Measurements from ENCODE around the gene AQP10. TPM values are rescaled to one million over a fixed set of nuclear protein-coding genes. Genes with fewer than 3 reads are reported as not detected.

The AQP10 gene
- total RNA-seq, 1 experiment from 2014 or later = not detected

Other genes with a start within 250 kb of the AQP10 start
- not detected in 2 replicates for gene NUP210L, start 166.0 kb upstream of the AQP10 start, total RNA-seq (2014; rRNA removed)
- 1,027 and 1,163 TPM in 2 replicates for gene TPM3, start 129.0 kb upstream of the AQP10 start, total RNA-seq (2014; rRNA removed)
- not detected in 2 replicates for gene CFAP141, start 114.8 kb upstream of the AQP10 start, total RNA-seq (2014; rRNA removed)
- 94.1 and 116 TPM in 2 replicates for gene UBAP2L, start 100.1 kb upstream of the AQP10 start, total RNA-seq (2014; rRNA removed)
- gene HAX1, start 48.5 kb upstream of the AQP10 start, total RNA-seq (2014; rRNA removed) = 111 and 116 TPM in 2 replicates
- 59.2 and 64.9 TPM in 2 replicates for gene ATP8B2, start 4.4 kb downstream of the AQP10 start, total RNA-seq (2014; rRNA removed)
- 0.19 and 0.40 TPM in 2 replicates for gene IL6R, start 84.2 kb downstream of the AQP10 start, total RNA-seq (2014; rRNA removed)
- not detected in 2 replicates for gene TDRD10, start 181.1 kb downstream of the AQP10 start, total RNA-seq (2014; rRNA removed)
- not detected in 2 replicates for gene SHE, start 181.3 kb downstream of the AQP10 start, total RNA-seq (2014; rRNA removed)
- gene UBE2Q1, start 237.6 kb downstream of the AQP10 start, total RNA-seq (2014; rRNA removed) = 34.2 and 37.5 TPM in 2 replicates
- gene CHRNB2, start 246.7 kb downstream of the AQP10 start, total RNA-seq (2014; rRNA removed) = 0.06 and 0.17 TPM in 2 replicates